OCI-LY3 (cell line): ENCODE results near the gene MACF1.

ENCODE experiments used
- CTCF ChIP-seq: fragments of 200-600, 300-600 bp; sonication (generic); IDR thresholded peaks from 2 replicates; pipeline ENCODE4 v1.5.1; 2014; ENCODE audit warnings: antibody characterized with exemption, low read length, low read depth
- EZH2phosphoT487 ChIP-seq: fragments of 200-600 bp; shearing (Covaris generic); IDR thresholded peaks from 2 replicates; pipeline ENCODE4 v1.6.1; 2018; ENCODE audit warnings: antibody characterized with exemption, mixed run types, low read depth

- no peak for TF ChIP-seq CTCF
- no peak for TF ChIP-seq EZH2phosphoT487
Measured at GRCh38 chr1:39269791-39270342, 65.4 kb downstream of the MACF1 start.
